HCT116 (cell line): ENCODE data around the gene SPATA31D3.

Source experiments
- CEBPB ChIP-seq: IDR thresholded peaks from 2 replicates; pipeline ENCODE4 v1.6.1; 2012; ENCODE audit warnings: low read depth
- CTCF ChIP-seq, 3 experiments: fragments of 200-600 bp in 1 of 3; sonication (generic) in 1 of 3; IDR thresholded peaks in 2 of 3; conservative IDR thresholded peaks in 1 of 3; 2 replicates each; pipeline ENCODE4 v1.5.1; 2012 to 2017; ENCODE audit warnings: low read depth in 2 of 3, low read length in 2 of 3, antibody characterized with exemption in 1 of 3, borderline replicate concordance in 1 of 3, control low read depth in 1 of 3, mild to moderate bottlenecking in 1 of 3, mixed read lengths in 1 of 3, mixed run types in 1 of 3, moderate library complexity in 1 of 3; ENCODE audit not compliant: insufficient read depth in 1 of 3
- EZH2 ChIP-seq: fragments of 200-600 bp; sonication (generic); IDR thresholded peaks from 2 replicates; pipeline ENCODE4 v1.6.1; 2017; ENCODE audit warnings: antibody characterized with exemption, mixed run types
- EZH2phosphoT487 ChIP-seq: fragments of 200-600 bp; IDR thresholded peaks from 2 replicates; pipeline ENCODE4 v1.6.1; 2018; ENCODE audit warnings: antibody characterized with exemption, borderline replicate concordance
- JUND ChIP-seq: IDR thresholded peaks from 2 replicates; pipeline ENCODE4 v1.6.1; 2012
- MAX ChIP-seq: IDR thresholded peaks from 2 replicates; pipeline ENCODE4 v1.6.1; 2012
- POLR2A ChIP-seq: IDR thresholded peaks from 2 replicates; pipeline ENCODE4 v1.7.0; 2011; ENCODE audit warnings: borderline replicate concordance; ENCODE audit not compliant: insufficient read depth, insufficient read length; ENCODE audit errors: extremely low read depth
- POLR2AphosphoS5 ChIP-seq: IDR thresholded peaks from 2 replicates; pipeline ENCODE4 v1.6.1; 2011; ENCODE audit warnings: mild to moderate bottlenecking, low read depth, low read length, moderate library complexity
- SP1 ChIP-seq: IDR thresholded peaks from 2 replicates; pipeline ENCODE4 v1.6.1; 2012; ENCODE audit warnings: low read depth

DNA sequence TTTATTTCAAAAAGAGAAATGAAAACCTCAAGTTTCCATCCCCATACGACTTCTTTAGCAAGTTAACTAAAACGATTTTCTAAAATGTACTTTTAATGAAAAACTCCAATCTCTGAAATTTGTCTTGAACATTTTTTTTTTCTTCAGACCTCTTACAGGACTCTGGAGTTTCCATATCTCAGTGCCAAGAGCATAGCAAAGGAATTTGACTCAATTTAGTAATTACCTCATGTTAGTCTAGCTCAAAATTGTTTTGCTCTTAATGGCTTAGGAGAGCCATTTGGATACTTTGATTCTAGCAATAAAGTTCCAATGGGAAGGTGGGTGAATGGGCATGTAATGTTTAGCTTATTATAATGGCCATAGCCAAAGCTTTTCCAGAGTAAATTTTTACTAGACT is 41.1 kb upstream of the SPATA31D3 start:
- no peak for TF ChIP-seq POLR2AphosphoS5
- TF ChIP-seq POLR2A = no peak
- no peak for TF ChIP-seq CTCF (IDR thresholded peaks at IDR 0.05 in 2 of 3, conservative IDR thresholded peaks at IDR 0.05 in 1 of 3; ENCODE audit: borderline replicate concordance in 1 of 3, insufficient read depth in 1 of 3, low read depth in 2 of 3, low read length in 2 of 3)
- no peak for TF ChIP-seq EZH2phosphoT487
- no peak for TF ChIP-seq MAX
- TF ChIP-seq CEBPB = no peak
- TF ChIP-seq EZH2 = no peak
- no peak for TF ChIP-seq SP1
- no peak for TF ChIP-seq JUND
